Effector memory CD8-positive, alpha-beta T cell (primary cell): Measurements from ENCODE around the gene ARSG.

ENCODE experiments used
- ATAC-seq: fragments of 150-1000 bp; cut with Tn5 transposase; replicated peaks from 2 replicates; pipeline ENCODE4 v1.10.0; 2021; ENCODE audit warnings: mild to moderate bottlenecking, moderate library complexity
- DNase-seq, 3 experiments: peaks; one replicate each; pipeline ENCODE4 v3.0.0; 2021
- H3K27ac Mint-ChIP-seq, 2 donors: one replicate each; pipeline ENCODE4 v1.8.0; 2022; ENCODE audit warnings: mild to moderate bottlenecking in 2 of 2, mixed read lengths in 2 of 2, moderate library complexity in 2 of 2
- H3K27me3 Mint-ChIP-seq, 2 donors: one replicate each; pipeline ENCODE4 v1.8.0; 2022; ENCODE audit warnings: mixed read lengths in 2 of 2
- H3K36me3 Mint-ChIP-seq: one replicate; pipeline ENCODE4 v1.8.0; 2022; ENCODE audit warnings: mild to moderate bottlenecking, moderate library complexity, mixed read lengths; ENCODE audit not compliant: insufficient read depth
- H3K4me1 Mint-ChIP-seq, 2 donors: one replicate each; pipeline ENCODE4 v1.8.0; 2022; ENCODE audit warnings: low read depth in 2 of 2, mixed read lengths in 2 of 2
- H3K4me3 Mint-ChIP-seq, 2 donors: one replicate each; pipeline ENCODE4 v1.8.0; 2022; ENCODE audit warnings: mild to moderate bottlenecking in 2 of 2, mixed read lengths in 2 of 2, moderate library complexity in 2 of 2
- H3K9me3 Mint-ChIP-seq, 2 donors: one replicate each; pipeline ENCODE4 v1.8.0; 2022; ENCODE audit warnings: mixed read lengths in 2 of 2

The ARSG gene

GRCh38 chr17:68459037-68459639 is 167.8 kb downstream of the ARSG start:
- ATAC-seq = no peak

GRCh38 chr17:68460146-68460545 is 168.9 kb downstream of the ARSG start:
- H3K27ac Mint-ChIP-seq = peak overlapping the region; percentile 53 to 95
- H3K36me3 Mint-ChIP-seq = peaks cover 5% of the 10 kb centered on the region

More at GRCh38 chr17:68459037-68459639, 167.8 kb downstream of the ARSG start:
- peaks cover 54 to 62% of the 10 kb centered on the region in 2 donors for H3K4me1 Mint-ChIP-seq
- DNase-seq = no peak
- peaks cover 9% of the 10 kb centered on the region for H3K36me3 Mint-ChIP-seq
- H3K9me3 Mint-ChIP-seq = no peaks in the 10 kb centered on the region
- peak overlapping the region; percentile 40 to 90 for H3K4me3 Mint-ChIP-seq
- H3K27me3 Mint-ChIP-seq = no peaks in the 10 kb centered on the region
- H3K27ac Mint-ChIP-seq = peak overlapping the region; percentile 60 to 95

GRCh38 chr17:68460715-68461114 is 169.4 kb downstream of the ARSG start:
- DNase-seq (peak; percentile 26 to 40 (median 35)), ATAC-seq (peak; percentile 10)
- peak overlapping the region; percentile 57 to 90 for H3K4me3 Mint-ChIP-seq
- peaks cover 4% of the 10 kb centered on the region for H3K36me3 Mint-ChIP-seq
- H3K9me3 Mint-ChIP-seq = no peaks in the 10 kb centered on the region
- peak overlapping the region; percentile 53 to 95 for H3K27ac Mint-ChIP-seq
- H3K27me3 Mint-ChIP-seq = no peaks in the 10 kb centered on the region
- H3K4me1 Mint-ChIP-seq = peaks cover 55 to 62% of the 10 kb centered on the region in 2 donors

More at GRCh38 chr17:68460146-68460545, 168.9 kb downstream of the ARSG start:
- no peak for ATAC-seq
- H3K4me1 Mint-ChIP-seq = peaks cover 54 to 62% of the 10 kb centered on the region in 2 donors
- H3K9me3 Mint-ChIP-seq = no peaks in the 10 kb centered on the region
- DNase-seq = no peak
- no peaks in the 10 kb centered on the region for H3K27me3 Mint-ChIP-seq
- peak overlapping the region; percentile 57 to 90 for H3K4me3 Mint-ChIP-seq

- Mint-ChIP-seq H3K9me3 (no peaks in the 10 kb centered on the region), H3K27me3 (no peaks in the 10 kb centered on the region), H3K27ac (peak overlapping the region; percentile 12 to 95), H3K4me3 (peak overlapping the region; percentile 49 to 90), H3K4me1 (peaks cover 53 to 60% of the 10 kb centered on the region in 2 donors), H3K36me3 (peaks cover 4% of the 10 kb centered on the region)
- DNase-seq (no peak), ATAC-seq (no peak)
These were observed 169.8 kb downstream of the ARSG start for GRCh38 chr17:68461122-68461539.

- H3K4me1 Mint-ChIP-seq = peaks cover 49 to 58% of the 10 kb centered on the region in 2 donors
- no peak for ATAC-seq
- peaks cover 4% of the 10 kb centered on the region for H3K36me3 Mint-ChIP-seq
- H3K9me3 Mint-ChIP-seq = no peaks in the 10 kb centered on the region
- peak overlapping the region; percentile 12 to 95 for H3K27ac Mint-ChIP-seq
- H3K27me3 Mint-ChIP-seq = no peaks in the 10 kb centered on the region
- peak overlapping the region; percentile 49 to 90 for H3K4me3 Mint-ChIP-seq
- no peak for DNase-seq
These were observed 170.3 kb downstream of the ARSG start for GRCh38 chr17:68461589-68461988.

GRCh38 chr17:68462381-68463210 is 171.3 kb downstream of the ARSG start:
- Mint-ChIP-seq H3K27ac (no peak overlapping the region), H3K27me3 (peaks cover 0 to 5% of the 10 kb centered on the region in 2 donors), H3K9me3 (no peaks in the 10 kb centered on the region), H3K4me3 (no peak overlapping the region), H3K4me1 (peaks cover 43 to 52% of the 10 kb centered on the region in 2 donors), H3K36me3 (peaks cover 2% of the 10 kb centered on the region)
- DNase-seq (peak; percentile 66 to 73 (median 69)), ATAC-seq (peak; percentile 76)

- ATAC-seq = no peak
- DNase-seq = no peak
- Mint-ChIP-seq H3K9me3 (no peaks in the 10 kb centered on the region), H3K4me1 (peaks cover 38 to 46% of the 10 kb centered on the region in 2 donors), H3K27ac (no peak overlapping the region), H3K4me3 (no peak overlapping the region), H3K27me3 (peaks cover 0 to 7% of the 10 kb centered on the region in 2 donors), H3K36me3 (no peaks in the 10 kb centered on the region)
These were observed 172.1 kb downstream of the ARSG start for GRCh38 chr17:68463211-68464019.

- Mint-ChIP-seq H3K27ac (no peak overlapping the region), H3K4me1 (peaks cover 3 to 4% of the 10 kb centered on the region in 2 donors), H3K9me3 (no peaks in the 10 kb centered on the region), H3K27me3 (peaks cover 10 to 19% of the 10 kb centered on the region in 2 donors), H3K4me3 (no peak overlapping the region), H3K36me3 (no peaks in the 10 kb centered on the region)
- DNase-seq (no peak), ATAC-seq (no peak)
These were observed 177.0 kb downstream of the ARSG start for GRCh38 chr17:68468334-68468733.

GRCh38 chr17:68468788-68469187 is 177.5 kb downstream of the ARSG start:
- no peak for ATAC-seq
- DNase-seq = no peak
- peaks cover 3 to 4% of the 10 kb centered on the region in 2 donors for H3K4me1 Mint-ChIP-seq
- no peak overlapping the region for H3K27ac Mint-ChIP-seq
- peaks cover 10 to 19% of the 10 kb centered on the region in 2 donors for H3K27me3 Mint-ChIP-seq
- no peaks in the 10 kb centered on the region for H3K36me3 Mint-ChIP-seq
- no peaks in the 10 kb centered on the region for H3K9me3 Mint-ChIP-seq
- no peak overlapping the region for H3K4me3 Mint-ChIP-seq
